T1000 (cell line): ENCODE results near the gene LMX1A.

Experiments
- DNase-seq: peaks from one replicate; lab custom pipeline; 2025; ENCODE audit warnings: mixed read lengths; lab: John Stamatoyannopoulos, UW

The LMX1A gene

GRCh38 chr1:165325460-165326203 is 30.9 kb downstream of the LMX1A start:
- DNase-seq, result no peak

- no peak for DNase-seq
These were observed 32.5 kb downstream of the LMX1A start for GRCh38 chr1:165324050-165324449.

GRCh38 chr1:165317612-165318011 is 38.9 kb downstream of the LMX1A start:
- no peak for DNase-seq

GRCh38 chr1:165316153-165316772 is 40.3 kb downstream of the LMX1A start:
- DNase-seq, result no peak

- no peak for DNase-seq
These were observed 41.0 kb downstream of the LMX1A start for GRCh38 chr1:165315481-165315880.

- no peak for DNase-seq
These were observed 42.6 kb downstream of the LMX1A start for GRCh38 chr1:165313903-165314302.

GRCh38 chr1:165312591-165312990 is 43.9 kb downstream of the LMX1A start:
- no peak for DNase-seq

- no peak for DNase-seq
These were observed 49.7 kb downstream of the LMX1A start for GRCh38 chr1:165306543-165307434.

- DNase-seq, result no peak
These were observed 53.1 kb downstream of the LMX1A start for GRCh38 chr1:165303386-165303785.

- DNase-seq, result no peak
These were observed 56.1 kb downstream of the LMX1A start for GRCh38 chr1:165300400-165300903.

- no peak for DNase-seq
These were observed 58.2 kb downstream of the LMX1A start for GRCh38 chr1:165298203-165298820.

- DNase-seq, result no peak
These were observed 60.3 kb downstream of the LMX1A start for GRCh38 chr1:165296205-165296604.

- no peak for DNase-seq
These were observed 66.4 kb downstream of the LMX1A start for GRCh38 chr1:165290148-165290547.

GRCh38 chr1:165289556-165289955 is 67.0 kb downstream of the LMX1A start:
- no peak for DNase-seq

- no peak for DNase-seq
These were observed 68.0 kb downstream of the LMX1A start for GRCh38 chr1:165288350-165289120.

GRCh38 chr1:165287781-165288180 is 68.7 kb downstream of the LMX1A start:
- no peak for DNase-seq

GRCh38 chr1:165287329-165287728 is 69.2 kb downstream of the LMX1A start:
- DNase-seq, result no peak

- DNase-seq, result no peak
These were observed 72.1 kb downstream of the LMX1A start for GRCh38 chr1:165284454-165284853.

- DNase-seq, result no peak
These were observed 75.2 kb downstream of the LMX1A start for GRCh38 chr1:165281207-165281901.

GRCh38 chr1:165279882-165280281 is 76.6 kb downstream of the LMX1A start:
- no peak for DNase-seq

- no peak for DNase-seq
These were observed 80.2 kb downstream of the LMX1A start for GRCh38 chr1:165276314-165276713.
